Glomerular visceral epithelial cell (primary cell): ENCODE data around the gene UPK2.

ENCODE experiments used
- DNase-seq: peaks from one replicate; pipeline ENCODE4 v3.0.0-alpha.2; 2016; ENCODE audit errors: extremely low spot score

The UPK2 gene

GRCh38 chr11:118956094-118956846 lies at the start of gene UPK2:
TSS of gene UPK2 (plus strand) at chr11:118956298. CDS start at chr11:118956351, 53 bp downstream.
- peak; percentile 83 for DNase-seq

- peak; percentile 82 for DNase-seq
These were observed 48.8 kb upstream of the UPK2 start for GRCh38 chr11:118907051-118908042.

GRCh38 chr11:118908264-118908663 lies 47.8 kb upstream of the UPK2 start:
- no peak for DNase-seq

GRCh38 chr11:118908901-118909618 lies 47.0 kb upstream of the UPK2 start:
- peak; percentile 81 for DNase-seq

GRCh38 chr11:118909619-118910308 lies 46.3 kb upstream of the UPK2 start:
- no peak for DNase-seq

GRCh38 chr11:118910309-118911112 lies 45.6 kb upstream of the UPK2 start:
- peak; percentile 93 for DNase-seq

GRCh38 chr11:118911113-118911879 lies 44.8 kb upstream of the UPK2 start:
- peak; percentile 69 for DNase-seq

GRCh38 chr11:118911880-118912741 lies 44.0 kb upstream of the UPK2 start:
- DNase-seq: peak; percentile 90

- peak; percentile 50 for DNase-seq
These were observed 43.2 kb upstream of the UPK2 start for GRCh38 chr11:118912742-118913410.

- no peak for DNase-seq
These were observed 42.5 kb upstream of the UPK2 start for GRCh38 chr11:118913411-118914125.

GRCh38 chr11:118914178-118914918 lies 41.8 kb upstream of the UPK2 start:
- DNase-seq: peak; percentile 54

GRCh38 chr11:118914987-118915386 lies 41.1 kb upstream of the UPK2 start:
- DNase-seq: peak; percentile 42

- DNase-seq: no peak
These were observed 40.7 kb upstream of the UPK2 start for GRCh38 chr11:118915396-118915795.

- no peak for DNase-seq
These were observed 39.9 kb upstream of the UPK2 start for GRCh38 chr11:118915941-118916841.

- DNase-seq: no peak
These were observed 39.2 kb upstream of the UPK2 start for GRCh38 chr11:118916842-118917388.
